Epithelial cell of esophagus (primary cell): Measurements from ENCODE around the gene GP1BB.

ENCODE experiments used
- DNase-seq: peaks from one replicate; pipeline ENCODE4 v3.0.0; 2010; ENCODE audit warnings: low read depth
- H3K4me3 ChIP-seq: 2 replicates; pipeline ENCODE4 v1.5.1; 2011; ENCODE audit warnings: mild to moderate bottlenecking, low read length, control low read depth
- TF ChIP-seq, protein P1 (sequence below): IDR thresholded peaks from 2 replicates; pipeline ENCODE4 v1.5.1; 2011; ENCODE audit warnings: low read depth, mild to moderate bottlenecking, low read length, control low read depth, inconsistent platforms; ENCODE audit not compliant: insufficient read depth; ENCODE audit errors: missing control alignments

GP1BB gene

DNA sequence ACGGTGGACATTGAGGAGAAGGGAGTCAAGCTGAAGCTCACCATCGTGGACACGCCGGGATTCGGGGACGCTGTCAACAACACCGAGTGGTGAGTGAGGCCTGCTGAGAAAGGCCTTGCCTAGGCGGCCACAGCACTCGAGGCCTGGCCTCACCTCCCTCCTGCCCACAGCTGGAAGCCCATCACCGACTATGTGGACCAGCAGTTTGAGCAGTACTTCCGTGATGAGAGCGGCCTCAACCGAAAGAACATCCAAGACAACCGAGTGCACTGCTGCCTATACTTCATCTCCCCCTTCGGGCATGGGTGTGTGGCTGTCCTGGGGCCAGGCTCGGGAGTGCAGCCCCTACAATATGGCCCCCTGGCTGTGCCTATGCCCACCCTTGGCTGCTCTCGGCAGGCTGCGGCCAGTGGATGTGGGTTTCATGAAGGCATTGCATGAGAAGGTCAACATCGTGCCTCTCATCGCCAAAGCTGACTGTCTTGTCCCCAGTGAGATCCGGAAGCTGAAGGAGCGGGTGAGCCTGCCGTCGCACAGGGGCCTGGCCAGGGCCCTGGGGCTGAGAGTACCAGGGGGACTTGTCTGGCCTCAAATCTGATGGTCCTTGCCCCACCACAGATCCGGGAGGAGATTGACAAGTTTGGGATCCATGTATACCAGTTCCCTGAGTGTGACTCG is 3.0 kb upstream of the GP1BB start:
- TF ChIP-seq, protein P1, sequence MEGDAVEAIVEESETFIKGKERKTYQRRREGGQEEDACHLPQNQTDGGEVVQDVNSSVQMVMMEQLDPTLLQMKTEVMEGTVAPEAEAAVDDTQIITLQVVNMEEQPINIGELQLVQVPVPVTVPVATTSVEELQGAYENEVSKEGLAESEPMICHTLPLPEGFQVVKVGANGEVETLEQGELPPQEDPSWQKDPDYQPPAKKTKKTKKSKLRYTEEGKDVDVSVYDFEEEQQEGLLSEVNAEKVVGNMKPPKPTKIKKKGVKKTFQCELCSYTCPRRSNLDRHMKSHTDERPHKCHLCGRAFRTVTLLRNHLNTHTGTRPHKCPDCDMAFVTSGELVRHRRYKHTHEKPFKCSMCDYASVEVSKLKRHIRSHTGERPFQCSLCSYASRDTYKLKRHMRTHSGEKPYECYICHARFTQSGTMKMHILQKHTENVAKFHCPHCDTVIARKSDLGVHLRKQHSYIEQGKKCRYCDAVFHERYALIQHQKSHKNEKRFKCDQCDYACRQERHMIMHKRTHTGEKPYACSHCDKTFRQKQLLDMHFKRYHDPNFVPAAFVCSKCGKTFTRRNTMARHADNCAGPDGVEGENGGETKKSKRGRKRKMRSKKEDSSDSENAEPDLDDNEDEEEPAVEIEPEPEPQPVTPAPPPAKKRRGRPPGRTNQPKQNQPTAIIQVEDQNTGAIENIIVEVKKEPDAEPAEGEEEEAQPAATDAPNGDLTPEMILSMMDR: no peak
- DNase-seq: no peak
- H3K4me3 ChIP-seq: no peak overlapping the region

DNA sequence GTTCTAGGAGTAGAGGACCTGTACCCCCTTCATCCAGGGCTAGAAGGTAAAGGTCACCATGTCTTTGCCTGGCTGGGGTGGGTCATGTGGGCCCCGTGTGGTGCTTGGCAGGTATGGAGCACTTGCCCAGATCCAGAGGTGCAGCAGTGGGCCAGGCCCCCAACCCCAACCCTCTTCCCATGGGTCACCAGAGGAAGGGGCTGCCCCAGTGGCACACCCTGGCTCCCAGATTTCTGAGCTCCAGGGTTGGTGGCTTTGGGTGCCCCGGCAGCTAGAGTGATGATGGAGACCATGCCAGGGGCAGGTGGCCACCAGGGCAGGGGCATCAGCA is 2.4 kb upstream of the GP1BB start:
- no peak for DNase-seq
- TF ChIP-seq, protein P1: no peak
- no peak overlapping the region for H3K4me3 ChIP-seq

DNA sequence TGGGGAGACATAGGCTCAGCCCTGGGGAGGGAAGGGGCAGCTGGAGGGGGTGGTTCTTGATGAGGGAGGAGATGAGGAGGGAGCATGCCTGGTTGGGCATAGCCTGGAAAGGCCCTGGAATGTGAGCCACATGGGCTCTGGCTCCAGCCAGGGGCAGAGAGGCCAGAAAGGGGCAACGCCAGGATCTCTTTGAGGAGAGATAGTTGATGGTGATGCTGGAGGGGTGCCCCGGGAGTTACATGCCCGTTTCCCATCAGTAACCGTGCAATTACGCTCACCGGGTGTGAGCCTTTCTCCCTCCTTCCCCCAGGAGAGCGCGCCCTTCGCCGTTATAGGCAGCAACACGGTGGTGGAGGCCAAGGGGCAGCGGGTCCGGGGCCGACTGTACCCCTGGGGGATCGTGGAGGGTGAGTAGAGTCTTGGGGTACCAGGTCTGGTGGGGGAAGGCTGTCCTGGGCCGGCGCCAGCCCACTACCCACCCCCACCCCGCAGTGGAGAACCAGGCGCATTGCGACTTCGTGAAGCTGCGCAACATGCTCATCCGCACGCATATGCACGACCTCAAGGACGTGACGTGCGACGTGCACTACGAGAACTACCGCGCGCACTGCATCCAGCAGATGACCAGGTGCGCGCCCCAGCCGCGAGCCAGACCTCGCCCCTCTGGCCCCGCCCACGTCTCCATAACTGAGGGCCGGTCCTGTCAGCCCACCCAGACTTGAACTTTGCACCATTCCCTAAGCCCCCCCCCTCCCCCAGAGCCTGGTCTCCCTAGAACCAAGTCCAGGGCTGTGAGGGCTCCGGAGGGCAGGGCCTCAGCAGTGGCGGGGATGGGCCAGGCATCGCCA is 1.8 kb upstream of the GP1BB start:
- DNase-seq: no peak
- no peak overlapping the region for H3K4me3 ChIP-seq
- TF ChIP-seq, protein P1: no peak

DNA sequence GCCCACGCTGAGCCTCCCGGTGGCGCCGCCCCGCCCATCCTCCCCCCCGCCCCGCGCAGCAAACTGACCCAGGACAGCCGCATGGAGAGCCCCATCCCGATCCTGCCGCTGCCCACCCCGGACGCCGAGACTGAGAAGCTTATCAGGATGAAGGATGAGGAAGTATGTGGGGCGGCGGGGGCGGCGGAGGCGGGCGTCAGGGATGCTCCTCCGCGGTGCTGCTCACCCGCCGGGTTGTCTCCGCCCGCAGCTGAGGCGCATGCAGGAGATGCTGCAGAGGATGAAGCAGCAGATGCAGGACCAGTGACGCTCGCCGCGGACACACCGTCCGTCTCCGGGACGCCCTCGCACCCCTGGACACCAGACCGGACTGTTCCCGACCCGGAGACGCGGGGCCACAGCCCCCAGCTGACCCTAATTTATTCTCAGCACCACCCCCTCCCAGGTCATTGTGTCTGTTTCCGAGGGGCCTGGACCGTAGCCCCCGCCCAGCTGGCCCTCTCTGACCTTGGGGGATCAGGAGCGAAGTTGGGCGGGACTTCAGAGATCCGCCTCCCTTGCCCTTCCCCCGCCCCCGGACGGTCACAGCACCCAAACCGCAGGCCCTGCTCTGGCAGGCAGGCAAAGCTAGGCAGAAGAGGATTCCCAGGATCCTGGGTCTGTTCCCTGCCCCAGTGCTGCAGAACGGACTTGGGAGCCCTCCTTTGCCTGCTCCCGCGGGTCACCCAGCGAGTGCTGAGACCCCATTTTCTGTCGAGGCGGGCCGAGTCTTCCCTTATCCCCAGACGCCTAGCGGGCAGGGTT is 959 bp upstream of the GP1BB start:
- no peak overlapping the region for H3K4me3 ChIP-seq
- TF ChIP-seq, protein P1: no peak
- no peak for DNase-seq

DNA sequence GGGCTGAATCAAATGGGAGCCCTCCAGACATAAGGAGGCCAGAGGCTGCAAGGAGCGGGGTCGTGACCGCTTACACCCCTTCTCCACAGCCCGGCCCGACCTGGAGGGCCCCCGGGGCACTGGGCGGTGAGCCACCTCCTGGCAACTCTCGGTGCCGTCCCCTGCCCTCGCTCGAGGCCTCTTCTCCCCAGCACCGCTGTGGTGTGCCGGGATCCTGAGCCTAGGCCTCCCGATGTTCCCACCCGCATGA is 432 bp upstream of the GP1BB start:
- no peak for DNase-seq
- H3K4me3 ChIP-seq: no peak overlapping the region
- TF ChIP-seq, protein P1: no peak

DNA sequence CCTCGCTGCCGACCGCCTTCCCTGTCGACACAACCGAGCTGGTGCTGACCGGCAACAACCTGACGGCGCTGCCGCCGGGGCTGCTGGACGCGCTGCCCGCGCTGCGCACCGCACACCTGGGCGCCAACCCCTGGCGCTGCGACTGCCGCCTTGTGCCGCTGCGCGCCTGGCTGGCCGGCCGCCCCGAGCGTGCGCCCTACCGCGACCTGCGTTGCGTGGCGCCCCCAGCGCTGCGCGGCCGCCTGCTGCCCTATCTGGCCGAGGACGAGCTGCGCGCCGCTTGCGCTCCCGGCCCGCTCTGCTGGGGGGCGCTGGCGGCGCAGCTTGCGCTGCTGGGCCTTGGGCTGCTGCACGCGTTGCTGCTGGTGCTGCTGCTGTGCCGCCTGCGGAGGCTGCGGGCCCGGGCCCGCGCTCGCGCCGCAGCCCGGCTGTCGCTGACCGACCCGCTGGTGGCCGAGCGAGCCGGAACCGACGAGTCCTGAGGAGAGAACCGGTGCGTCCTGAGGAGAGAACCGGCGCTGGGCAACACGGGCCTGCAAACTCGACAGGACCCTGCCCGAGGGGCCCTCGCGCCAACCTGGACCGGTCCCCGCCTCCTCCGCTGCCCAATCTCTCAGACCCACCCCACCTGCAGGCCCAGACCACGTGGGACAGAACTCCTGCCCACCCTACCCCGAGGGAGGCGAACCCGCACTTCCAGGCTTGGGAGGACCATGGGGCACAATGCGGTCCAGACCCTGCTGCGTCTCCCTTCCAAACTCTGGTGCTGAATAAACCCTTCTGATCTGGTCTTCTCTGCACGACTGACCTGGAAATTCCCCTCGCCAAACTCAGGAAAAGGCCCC is 866 bp downstream of the GP1BB start:
- peak; percentile 16 for DNase-seq
- no peak overlapping the region for H3K4me3 ChIP-seq
- TF ChIP-seq, protein P1: no peak
